ENCODE data around the gene LRP5. TPM values are rescaled to one million over a fixed set of nuclear protein-coding genes. Genes with fewer than 3 reads are reported as not detected.

The LRP5 gene
- total RNA-seq, 4 donors from 2014 or later, result 21.5 to 75.0 (median 28.7) TPM

DNA sequence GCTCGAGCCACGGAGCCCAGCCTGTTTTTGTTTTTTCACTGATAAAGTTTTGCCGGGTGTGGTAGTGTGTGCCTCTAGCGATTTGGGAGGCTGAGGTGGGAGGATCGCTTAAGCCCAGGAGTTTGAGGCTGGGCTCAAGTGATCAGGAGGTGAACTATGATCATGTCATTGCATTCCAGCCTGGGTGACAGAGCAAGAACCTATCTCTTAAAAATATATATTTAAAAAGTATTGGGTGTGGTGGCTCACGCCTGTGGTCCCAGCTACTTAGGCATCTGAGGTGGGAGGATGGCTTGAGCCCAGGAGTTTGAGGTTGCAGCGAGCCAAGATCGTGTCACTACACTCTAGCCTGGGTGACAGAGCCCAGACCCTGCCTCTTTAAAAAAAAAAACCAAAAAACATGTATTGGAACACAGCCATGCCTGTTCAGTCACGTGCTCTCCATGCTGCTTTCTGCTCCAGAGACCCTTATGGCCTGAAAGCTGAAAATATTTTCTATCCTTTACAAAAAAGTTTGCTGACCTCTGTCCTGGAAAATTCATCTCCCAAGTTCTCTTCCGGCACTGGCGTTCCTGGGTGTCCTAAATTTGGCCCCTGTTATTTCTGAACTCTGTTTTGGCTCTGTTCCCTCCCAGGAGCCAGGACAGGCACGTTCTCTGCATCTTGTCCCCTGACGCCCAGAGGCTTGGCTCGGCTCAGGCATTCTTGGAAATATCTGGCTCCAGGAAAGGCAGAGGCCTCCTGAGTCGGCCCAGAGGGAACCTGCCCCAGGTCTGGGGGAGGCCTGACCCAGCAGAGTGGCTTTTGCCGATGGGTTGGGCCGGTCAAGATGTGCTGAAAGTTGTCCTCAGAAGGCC is 86.8 kb downstream of the LRP5 start:
- TF ChIP-seq CTCF (IDR thresholded peaks at IDR 0.05; ENCODE audit: low read depth), result no peak

DNA sequence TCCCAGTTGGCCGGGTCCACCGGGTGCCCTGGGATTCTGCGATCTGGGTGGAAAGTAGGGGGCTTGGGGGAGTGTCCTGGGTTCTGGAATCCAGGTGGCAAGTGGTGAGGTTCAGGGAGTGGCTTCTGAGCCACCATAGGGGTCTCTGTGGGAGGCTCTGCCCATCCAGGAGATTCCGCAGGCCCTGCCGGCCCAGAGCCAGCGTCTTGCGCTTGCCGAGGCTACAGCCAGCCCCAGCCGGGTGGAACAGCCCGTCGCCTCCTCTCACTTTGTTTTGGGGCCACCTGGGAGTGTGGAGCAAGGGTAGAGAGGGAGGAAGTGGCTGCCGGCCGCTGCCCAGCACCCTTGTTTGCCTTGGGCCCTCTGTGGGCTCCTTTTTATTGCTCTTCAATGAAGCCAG is 87.5 kb downstream of the LRP5 start:
- TF ChIP-seq CTCF (IDR thresholded peaks at IDR 0.05; ENCODE audit: low read depth), result no peak

DNA sequence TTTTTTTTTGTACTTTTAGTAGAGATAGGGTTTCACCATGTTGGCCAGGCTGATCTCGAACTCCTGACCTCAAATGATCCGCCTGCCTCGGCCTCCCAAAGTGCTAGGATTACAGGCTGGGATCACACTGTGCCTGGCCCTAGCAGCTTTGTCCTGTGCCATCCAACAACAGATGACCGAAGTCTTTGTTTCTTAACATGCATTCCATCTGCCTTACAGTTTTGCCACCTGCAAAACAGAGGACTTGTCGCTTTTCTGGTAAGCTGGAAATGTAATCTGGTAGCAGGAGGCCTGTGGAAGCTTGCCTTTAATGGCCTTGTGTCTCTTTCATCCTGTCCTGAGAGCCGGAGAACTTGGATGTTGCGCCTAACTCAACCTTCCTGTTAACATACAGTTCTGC is 89.5 kb downstream of the LRP5 start:
- no peak for TF ChIP-seq CTCF (IDR thresholded peaks at IDR 0.05; ENCODE audit: low read depth)

DNA sequence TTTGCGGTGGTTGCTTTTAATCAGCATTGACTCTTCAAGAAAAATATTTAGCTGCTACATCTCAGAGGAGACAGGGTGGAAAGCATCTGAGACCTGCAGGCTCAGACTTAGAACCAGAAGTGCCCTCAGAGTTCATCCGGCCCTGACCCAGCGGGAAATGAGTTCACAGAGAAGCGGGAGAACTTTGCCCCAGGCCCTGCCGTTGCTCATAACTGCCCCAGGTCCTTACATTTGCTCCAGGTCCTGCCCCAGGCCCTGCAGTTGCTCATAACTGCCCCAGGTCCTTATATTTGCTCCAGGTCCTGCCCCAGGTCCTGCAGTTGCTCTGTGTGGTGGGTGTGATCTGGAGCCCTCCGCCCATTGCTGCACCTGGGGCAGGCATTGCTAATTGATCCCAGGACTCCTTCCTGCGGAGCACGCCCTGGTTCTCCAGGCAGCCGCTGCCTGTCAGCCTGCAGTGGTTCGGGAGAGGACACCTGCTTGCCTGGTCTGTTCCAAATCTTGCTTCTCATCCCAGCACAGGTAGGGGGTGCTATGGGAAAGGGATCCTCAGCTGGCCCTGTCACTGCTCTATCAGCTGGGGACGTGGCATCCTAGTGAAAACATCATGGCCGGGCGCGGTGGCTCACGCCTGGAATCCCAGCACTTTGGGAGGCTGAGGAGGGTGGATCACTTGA is 90.1 kb downstream of the LRP5 start:
- no peak for TF ChIP-seq CTCF (IDR thresholded peaks at IDR 0.05; ENCODE audit: low read depth)

GRCh38 chr11:68403424-68403823 is 91.0 kb downstream of the LRP5 start:
- no peak for TF ChIP-seq CTCF (IDR thresholded peaks at IDR 0.05; ENCODE audit: low read depth)

- no peak for TF ChIP-seq CTCF (IDR thresholded peaks at IDR 0.05; ENCODE audit: low read depth)
These were observed 91.4 kb downstream of the LRP5 start for GRCh38 chr11:68403831-68404230.
